Esophagus (tissue), 2 donors: ENCODE results near the gene EVX1. TPM values are rescaled to one million over a fixed set of nuclear protein-coding genes. Genes with fewer than 3 reads are reported as not detected.

Experiments
- H3K27ac ChIP-seq, 2 donors: one replicate each; pipeline ENCODE4 v1.5.1; 2013; ENCODE audit warnings: low read depth in 2 of 2, mild to moderate bottlenecking in 2 of 2, inconsistent platforms in 1 of 2, low read length in 1 of 2, moderate library complexity in 1 of 2
- H3K27me3 ChIP-seq, 2 donors: one replicate each; pipeline ENCODE4 v1.6.1; 2013; ENCODE audit warnings: low read length in 2 of 2, control low read depth in 1 of 2, mild to moderate bottlenecking in 1 of 2; ENCODE audit not compliant: insufficient read depth in 2 of 2, control insufficient read depth in 1 of 2
- H3K36me3 ChIP-seq, 2 donors: one replicate each; pipeline ENCODE4 v1.6.1; 2013; ENCODE audit warnings: low read length in 1 of 2; ENCODE audit not compliant: control insufficient read depth in 2 of 2, insufficient read depth in 2 of 2
- H3K4me1 ChIP-seq, 2 donors: one replicate each; pipeline ENCODE4 v1.6.1; 2013; ENCODE audit warnings: low read length in 1 of 2; ENCODE audit not compliant: control insufficient read depth in 2 of 2, insufficient read depth in 2 of 2
- H3K4me3 ChIP-seq, 2 donors: one replicate each; pipeline ENCODE4 v1.5.1; 2013; ENCODE audit warnings: low read length in 2 of 2, mild to moderate bottlenecking in 2 of 2, low read depth in 1 of 2, moderate library complexity in 1 of 2
- H3K9me3 ChIP-seq, 2 donors: one replicate each; pipeline ENCODE4 v1.6.1; 2013; ENCODE audit warnings: mild to moderate bottlenecking in 2 of 2, low read depth in 1 of 2, low read length in 1 of 2, moderate library complexity in 1 of 2; ENCODE audit not compliant: control insufficient read depth in 2 of 2, insufficient read depth in 1 of 2
- whole genome bisulfite sequencing, 2 donors: extraction: QIAGEN DNeasy Blood & Tissue Kit; methylation state at CpG; one replicate each; pipeline ENCODE4 v1.1.7; 2013; 5-methylcytosine and 5-hydroxymethylcytosine counted together
- polyA plus RNA-seq, 2 donors: library from polyadenylated mRNA; stranded (reverse); fragments of 200-250 nt; gene quantifications; one replicate each; pipeline ENCODE4 v1.2.3, GENCODE V29; 2013
- donor health status: healthy with polysubstance abuse.
- donor health status: Bipolar disorder and iron deficiency.

Gene EVX1
- polyA plus RNA-seq, 2 donors = not detected

- peaks cover 0 to under 1% of the 10 kb centered on the region in 2 donors for H3K4me1 ChIP-seq
- peaks cover 1 to 20% of the 10 kb centered on the region in 2 donors for H3K27me3 ChIP-seq
- H3K36me3 ChIP-seq = no peaks in the 10 kb centered on the region
- H3K4me3 ChIP-seq = no peak overlapping the region
- WGBS, 2 donors = 9 to 12% methylated on average over 61 of the region's 61 CpGs
- no peaks in the 10 kb centered on the region for H3K9me3 ChIP-seq
- H3K27ac ChIP-seq = no peak overlapping the region
These were observed 17.3 kb upstream of the EVX1 start for GRCh38 chr7:27224983-27225934.

DNA sequence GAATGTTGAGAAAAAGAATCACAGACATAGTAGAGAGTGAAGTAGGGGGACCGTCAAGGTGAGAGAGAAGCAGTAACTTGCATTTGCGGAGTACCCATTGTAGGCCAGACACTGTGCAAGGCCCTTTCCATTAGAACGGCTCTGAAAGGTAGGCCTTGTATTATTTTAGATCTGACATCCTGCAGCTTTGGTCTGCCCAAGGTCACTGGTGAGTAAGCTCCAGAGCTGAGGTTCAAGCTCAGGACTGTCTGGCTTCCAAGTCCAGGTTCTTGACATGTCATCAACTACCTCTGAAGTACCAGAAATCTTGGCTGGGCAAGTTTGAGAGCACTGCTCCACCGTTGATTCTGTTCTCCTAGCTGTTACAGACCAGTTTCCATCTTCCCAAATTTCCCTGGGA, 13.2 kb upstream of the EVX1 start:
- Histone ChIP-seq H3K27ac (no peak overlapping the region), H3K4me3 (no peak overlapping the region), H3K27me3 (peaks cover 0 to 6% of the 10 kb centered on the region in 2 donors), H3K9me3 (no peaks in the 10 kb centered on the region), H3K4me1 (no peaks in the 10 kb centered on the region), H3K36me3 (no peaks in the 10 kb centered on the region)
- 83 to 88% methylated on average over 4 of the region's 4 CpGs for WGBS, 2 donors

DNA sequence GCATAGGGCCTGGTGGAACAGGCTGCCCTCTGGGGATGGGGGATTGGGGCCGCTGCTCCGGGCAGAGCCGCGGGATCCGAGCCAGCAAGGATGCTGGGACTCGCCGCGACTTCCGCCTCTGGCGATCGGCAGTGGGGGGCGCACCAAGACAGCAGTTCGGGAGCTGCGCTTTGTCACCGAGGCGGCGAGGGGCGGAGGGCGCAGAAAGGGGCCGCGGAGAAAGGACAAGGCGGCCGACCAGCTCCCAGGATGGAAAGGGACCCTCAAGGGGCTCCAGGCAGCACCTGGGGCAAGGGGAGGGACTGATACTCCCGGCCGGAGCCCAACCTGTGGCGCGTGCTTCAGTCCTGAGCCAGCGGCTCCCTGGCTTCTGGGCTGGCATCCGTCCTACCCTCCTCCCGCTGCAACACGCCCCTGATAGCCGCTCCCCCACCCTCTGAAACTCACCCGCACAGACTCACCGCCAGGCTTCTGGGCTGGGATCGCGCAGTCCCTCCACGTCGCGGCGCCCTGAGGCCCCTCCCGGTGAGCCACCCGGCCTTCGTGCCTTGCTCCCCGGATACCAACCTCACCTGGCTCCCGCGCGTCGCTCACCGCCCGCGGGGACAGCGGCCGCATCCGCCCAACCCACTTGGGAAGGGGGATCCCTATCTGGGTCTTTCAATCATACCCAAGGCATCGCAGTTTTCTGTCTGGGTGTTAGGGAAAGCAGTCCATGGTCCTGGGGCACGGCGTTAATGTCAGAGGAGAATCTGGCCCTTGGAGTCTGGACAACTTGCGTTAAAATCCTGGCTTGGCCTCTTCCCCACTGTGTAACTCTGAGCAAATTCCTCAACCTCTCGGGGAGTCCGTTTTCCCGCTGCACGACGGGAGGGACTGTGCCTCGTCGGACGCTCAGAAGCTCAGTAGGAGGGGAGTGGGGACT, 7.0 kb upstream of the EVX1 start:
- Histone ChIP-seq H3K4me1 (peaks cover 4 to 8% of the 10 kb centered on the region in 2 donors), H3K27ac (no peak overlapping the region), H3K9me3 (no peaks in the 10 kb centered on the region), H3K4me3 (peak overlapping the region; percentile 19 to 23), H3K27me3 (peaks cover 0 to 24% of the 10 kb centered on the region in 2 donors), H3K36me3 (no peaks in the 10 kb centered on the region)
- WGBS, 2 donors = 5% methylated on average over 66 of the region's 66 CpGs

DNA sequence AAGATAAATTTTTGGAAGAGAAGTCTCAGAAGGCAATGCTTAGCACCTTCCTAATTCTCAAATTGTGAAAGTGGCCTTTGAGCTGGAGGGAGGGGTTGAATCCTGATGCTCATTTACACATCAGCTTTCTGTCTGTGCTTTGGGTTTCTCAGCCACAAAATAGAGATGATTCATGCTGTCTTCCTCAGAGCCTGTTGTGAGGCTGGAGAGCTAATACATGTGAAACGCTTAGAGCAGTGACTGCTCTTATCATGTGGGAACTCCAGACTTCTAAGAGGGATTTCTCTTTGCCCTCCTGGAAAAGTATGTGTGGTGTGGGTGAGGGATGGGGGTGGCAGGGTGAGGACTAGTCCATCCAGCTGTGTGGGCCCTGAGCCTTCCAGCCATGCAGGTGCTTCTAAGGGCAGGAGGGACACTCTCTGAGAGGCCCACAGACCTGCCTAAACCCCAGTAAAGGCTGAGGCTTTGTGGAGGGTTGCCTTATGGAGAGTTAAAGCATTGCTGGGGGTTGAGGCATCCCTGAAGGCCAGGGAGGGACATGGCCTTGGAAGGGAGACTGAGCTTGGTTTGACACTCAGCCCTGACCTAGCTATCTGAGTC, 4.8 kb upstream of the EVX1 start:
- Histone ChIP-seq H3K9me3 (no peaks in the 10 kb centered on the region), H3K4me1 (peaks cover 8 to 10% of the 10 kb centered on the region in 2 donors), H3K27ac (no peak overlapping the region), H3K27me3 (peaks cover 4 to 42% of the 10 kb centered on the region in 2 donors), H3K4me3 (no peak overlapping the region), H3K36me3 (no peaks in the 10 kb centered on the region)
- WGBS, 2 donors = 84 to 86% methylated on average over 1 of the region's 1 CpG

DNA sequence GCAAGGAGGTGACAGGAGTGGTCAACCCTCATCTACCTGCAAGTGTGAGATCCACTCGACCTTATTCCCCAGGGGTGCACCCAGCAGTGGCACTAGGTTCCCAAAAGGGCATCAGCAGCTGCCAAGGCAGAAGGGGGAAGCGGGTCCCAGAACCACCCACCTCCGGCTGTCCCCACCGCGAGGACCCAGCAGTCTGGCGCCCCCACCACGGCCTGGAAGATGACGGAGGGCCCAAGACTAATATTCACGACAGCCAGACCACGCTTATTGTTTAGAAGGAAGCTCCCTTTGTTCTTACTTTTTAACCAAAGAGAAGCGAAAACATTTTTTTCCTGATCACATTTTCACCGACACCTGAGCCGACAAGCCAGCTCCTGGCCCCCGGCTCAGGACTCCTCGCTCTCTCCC, 3.6 kb upstream of the EVX1 start:
- no peaks in the 10 kb centered on the region for H3K9me3 ChIP-seq
- no peak overlapping the region for H3K27ac ChIP-seq
- WGBS, 2 donors = 44 to 58% methylated on average over 15 of the region's 15 CpGs
- peaks cover 5 to 47% of the 10 kb centered on the region in 2 donors for H3K27me3 ChIP-seq
- H3K36me3 ChIP-seq = no peaks in the 10 kb centered on the region
- peaks cover 8 to 15% of the 10 kb centered on the region in 2 donors for H3K4me1 ChIP-seq
- H3K4me3 ChIP-seq = no peak overlapping the region

- no peak overlapping the region for H3K4me3 ChIP-seq
- peaks cover 6 to 50% of the 10 kb centered on the region in 2 donors for H3K27me3 ChIP-seq
- H3K9me3 ChIP-seq = no peaks in the 10 kb centered on the region
- no peak overlapping the region for H3K27ac ChIP-seq
- no peaks in the 10 kb centered on the region for H3K36me3 ChIP-seq
- 7 to 8% methylated on average over 55 of the region's 55 CpGs for WGBS, 2 donors
- H3K4me1 ChIP-seq = peaks cover 8 to 15% of the 10 kb centered on the region in 2 donors
These were observed 3.1 kb upstream of the EVX1 start for GRCh38 chr7:27239387-27240014.

DNA sequence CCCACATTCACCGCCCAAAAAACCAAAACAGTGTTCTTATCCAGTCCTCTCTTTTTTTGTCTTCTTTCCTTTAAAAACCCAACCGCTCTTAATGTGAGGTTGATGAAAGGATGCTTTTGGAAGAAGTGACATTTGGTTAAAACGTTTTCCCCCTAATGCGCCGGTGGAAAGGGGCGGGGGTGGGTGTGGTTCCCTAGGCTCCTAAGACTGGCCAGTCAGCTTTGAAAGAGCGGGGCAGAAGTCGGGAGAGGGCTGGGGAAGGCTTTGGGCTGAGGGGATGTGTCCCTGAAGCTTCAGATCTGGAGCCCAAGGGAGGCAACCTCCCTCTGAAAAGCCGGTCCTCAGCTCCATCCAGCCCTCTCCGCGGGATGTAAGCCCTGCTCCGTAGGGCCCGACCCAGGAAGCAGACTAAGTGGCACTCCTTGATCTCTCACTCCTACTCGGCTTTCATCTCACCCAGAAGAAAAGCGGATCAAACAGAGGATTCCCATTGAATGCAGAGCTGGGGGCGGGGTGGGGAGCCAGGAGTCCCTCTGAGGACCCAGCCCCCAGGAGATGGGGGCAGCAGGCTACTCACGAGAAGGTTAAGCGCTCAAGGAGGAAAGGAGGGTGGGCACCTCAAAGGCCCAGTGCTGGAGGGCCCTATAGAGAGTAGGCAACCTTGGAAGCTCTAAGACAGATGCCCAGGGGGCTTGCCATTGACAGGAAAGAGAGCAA, 2.4 kb upstream of the EVX1 start:
- Histone ChIP-seq H3K27ac (no peak overlapping the region), H3K9me3 (no peaks in the 10 kb centered on the region), H3K4me3 (no peak overlapping the region), H3K4me1 (peaks cover 12 to 19% of the 10 kb centered on the region in 2 donors), H3K36me3 (no peaks in the 10 kb centered on the region), H3K27me3 (peaks cover 9 to 54% of the 10 kb centered on the region in 2 donors)
- WGBS, 2 donors = 7 to 9% methylated on average over 18 of the region's 18 CpGs

- 17 to 28% methylated on average over 17 of the region's 17 CpGs for WGBS, 2 donors
- Histone ChIP-seq H3K36me3 (no peaks in the 10 kb centered on the region), H3K4me1 (peaks cover 16 to 23% of the 10 kb centered on the region in 2 donors), H3K9me3 (no peaks in the 10 kb centered on the region), H3K27ac (no peak overlapping the region), H3K4me3 (no peak overlapping the region), H3K27me3 (peaks cover 12 to 62% of the 10 kb centered on the region in 2 donors)
These were observed 1.2 kb upstream of the EVX1 start for GRCh38 chr7:27241189-27242056.
